NOMO-1 (cell line): Measurements from ENCODE around the gene NFS1.
"Not testable (repeated sequence)": the region's sequence is repeated elsewhere in the genome, so short reads cannot be mapped to it uniquely, and the experiment has no call there.

Experiments used
- DNase-seq, 2 experiments: peaks; one replicate each; lab custom pipeline; 2025; ENCODE audit not compliant: unreplicated experiment in 2 of 2; lab: John Stamatoyannopoulos, UW

The NFS1 gene

DNA sequence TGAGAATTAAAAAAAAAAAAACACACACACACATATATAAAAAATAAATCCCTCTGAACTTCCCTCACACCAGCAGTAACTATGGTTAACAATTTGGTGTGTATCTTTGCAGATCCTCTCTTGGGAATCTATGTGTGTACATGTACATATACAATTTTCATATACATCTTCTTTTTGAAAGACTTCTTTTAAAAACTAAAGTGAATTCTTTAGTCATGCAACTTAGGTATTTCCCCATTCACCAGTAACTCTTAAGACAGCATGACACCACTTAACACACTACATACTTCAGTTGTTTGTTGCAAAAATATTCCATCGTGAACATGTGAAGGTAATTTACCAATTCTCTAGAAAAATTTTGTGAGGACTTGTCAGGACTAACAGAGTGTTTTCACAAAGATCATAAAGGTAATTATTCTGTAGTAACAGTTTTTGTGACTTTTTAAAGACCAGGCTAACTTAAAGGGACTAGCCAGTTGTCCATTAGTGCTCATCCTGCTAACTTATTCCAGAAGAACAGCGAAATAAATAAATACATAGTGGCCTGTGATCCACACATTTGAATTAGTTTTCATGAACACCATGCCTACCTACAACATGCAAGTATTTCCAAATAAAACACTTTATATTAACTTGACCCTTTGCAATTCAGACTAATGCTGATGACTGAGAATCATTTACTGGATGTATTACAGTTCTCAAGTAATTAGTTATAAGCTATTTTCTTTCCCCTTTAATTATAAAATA, 30.9 kb upstream of the NFS1 start:
- DNase-seq: no peak

DNA sequence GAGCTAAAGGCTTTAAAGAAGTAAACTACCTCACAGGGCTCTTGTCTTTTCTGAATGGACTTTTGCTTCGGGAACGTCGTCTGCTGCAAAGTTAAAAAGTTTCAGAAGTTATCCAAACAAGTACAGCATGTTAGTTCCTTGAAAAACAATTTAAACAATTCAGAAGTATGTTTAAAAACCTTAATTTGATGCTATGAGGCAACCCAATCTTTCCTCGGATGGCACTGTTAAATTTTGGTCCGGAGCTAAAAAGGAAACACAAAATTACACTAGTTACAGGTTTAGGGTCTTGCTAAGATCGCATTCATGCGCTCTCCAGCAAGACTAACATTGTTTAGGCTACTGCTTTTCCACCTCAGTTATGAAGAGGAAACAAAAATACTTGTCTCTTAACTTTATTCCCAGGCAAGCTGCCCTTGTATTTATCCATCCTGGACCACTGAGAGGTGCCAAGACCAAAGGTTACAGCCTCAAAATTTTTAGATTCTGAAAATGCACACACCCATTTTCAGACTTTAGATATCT, 30.2 kb upstream of the NFS1 start:
- DNase-seq: no peak

DNA sequence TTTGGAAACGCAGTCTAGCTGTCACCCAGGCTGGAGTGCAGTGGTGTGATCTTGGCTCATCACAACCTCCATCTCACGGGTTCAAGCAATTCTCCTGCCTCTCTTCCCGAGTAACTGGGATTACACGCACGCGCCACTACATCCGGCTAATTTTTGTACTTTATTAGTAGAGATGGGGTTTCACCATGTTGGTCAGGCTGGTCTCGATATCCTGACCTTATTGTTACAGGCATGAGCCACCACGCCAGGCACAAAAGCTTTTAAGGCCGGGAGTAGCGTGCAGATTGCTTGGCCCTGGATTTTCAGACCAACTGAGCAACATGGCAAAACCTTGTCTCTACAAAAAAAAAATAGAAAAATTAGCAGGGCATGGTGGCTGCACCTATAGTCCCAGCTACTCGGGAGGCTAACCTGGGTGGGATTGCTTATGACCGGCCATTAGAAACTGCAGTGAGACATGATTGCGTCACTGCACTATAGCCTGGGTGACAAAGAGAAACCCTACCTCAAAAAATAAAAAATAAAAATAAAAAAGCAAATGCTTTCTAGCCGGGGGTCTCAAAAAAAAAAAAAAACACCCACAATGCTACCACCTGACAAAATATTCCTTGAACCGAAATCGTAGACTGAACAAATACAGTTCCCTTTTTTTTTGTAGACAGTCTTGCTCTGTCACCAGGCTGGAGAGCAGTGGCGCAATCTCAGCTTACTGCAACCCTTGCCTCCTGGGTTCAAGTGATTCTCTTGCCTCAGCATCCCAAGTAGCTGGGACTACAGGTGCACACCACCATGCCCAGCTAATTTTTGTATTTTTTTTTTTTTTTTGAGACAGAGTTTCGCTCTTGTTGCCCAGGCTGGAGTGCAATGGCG, 27.9 kb upstream of the NFS1 start:
- peak; percentile 21 to 43 for DNase-seq

DNA sequence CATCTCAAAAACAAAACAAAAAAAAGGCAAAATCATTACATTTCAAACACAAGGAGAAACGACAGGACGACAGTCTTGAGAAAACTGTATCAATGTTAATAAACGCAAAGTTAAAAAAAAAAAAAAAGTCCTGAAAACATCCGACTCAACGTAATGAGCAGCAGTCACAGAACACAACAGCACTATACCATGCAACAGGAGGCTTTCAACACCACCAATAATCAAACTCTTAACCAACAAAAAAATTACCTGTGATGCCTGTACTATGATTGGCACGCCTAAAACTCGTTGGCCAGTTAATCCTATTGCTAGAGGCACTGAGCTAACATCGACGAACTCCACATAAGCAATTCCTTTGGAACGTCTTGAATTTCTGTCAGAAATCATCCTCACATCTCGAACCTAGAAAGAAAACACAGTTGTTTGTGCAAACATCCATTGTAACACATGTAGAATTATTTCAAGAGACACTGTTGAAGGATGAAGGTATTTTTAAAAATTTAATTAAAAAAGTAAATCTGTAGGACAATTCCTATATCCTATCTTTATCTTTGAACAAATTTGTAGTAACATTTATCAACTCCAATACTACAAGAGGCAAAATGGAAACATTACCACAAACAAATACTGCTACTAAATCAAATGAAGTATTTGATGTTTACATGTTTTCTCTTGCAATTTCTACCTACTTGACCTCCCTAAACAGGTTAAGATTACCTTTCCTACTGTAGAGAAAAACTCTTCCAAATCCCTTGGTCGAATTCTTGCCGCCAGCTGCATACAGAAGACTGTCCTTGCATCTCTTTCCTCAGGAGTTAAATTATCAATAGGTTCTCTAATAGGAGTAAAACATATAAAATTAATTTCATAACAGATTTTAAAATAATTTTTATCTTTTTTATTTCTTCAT, 25.4 kb upstream of the NFS1 start:
- no peak for DNase-seq

DNA sequence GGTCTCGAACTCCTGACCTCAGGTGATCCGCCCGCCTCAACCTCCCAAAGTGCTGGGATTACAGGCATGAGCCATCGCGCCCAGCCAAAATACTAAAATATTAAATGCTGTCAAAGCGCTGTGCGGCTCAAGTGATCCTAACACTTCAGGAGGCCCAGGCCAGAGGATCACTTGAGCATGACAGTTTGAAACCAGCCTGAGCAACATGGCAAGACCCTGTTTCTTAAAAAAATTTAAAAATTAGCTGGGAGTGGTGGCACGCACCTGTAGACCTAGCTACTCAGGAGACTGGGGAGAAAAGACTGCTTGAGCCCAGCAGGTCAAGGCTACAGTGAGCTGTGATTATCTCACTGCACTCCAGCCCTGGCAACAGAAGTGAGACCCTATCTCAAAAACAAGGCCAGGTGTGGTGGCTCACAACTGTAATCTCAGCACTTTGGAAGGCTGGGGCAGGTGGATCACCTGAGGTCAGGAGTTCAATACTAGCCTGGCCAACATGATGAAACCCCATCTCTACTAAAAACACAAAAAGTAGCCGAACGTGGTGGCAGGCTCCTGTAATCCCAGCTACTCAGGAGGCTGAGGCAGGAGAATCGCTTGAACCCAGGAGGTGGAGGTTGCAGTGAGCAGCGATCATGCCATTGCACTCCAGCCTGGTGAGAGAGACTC, 24.6 kb upstream of the NFS1 start:
- DNase-seq: not testable (repeated sequence)

DNA sequence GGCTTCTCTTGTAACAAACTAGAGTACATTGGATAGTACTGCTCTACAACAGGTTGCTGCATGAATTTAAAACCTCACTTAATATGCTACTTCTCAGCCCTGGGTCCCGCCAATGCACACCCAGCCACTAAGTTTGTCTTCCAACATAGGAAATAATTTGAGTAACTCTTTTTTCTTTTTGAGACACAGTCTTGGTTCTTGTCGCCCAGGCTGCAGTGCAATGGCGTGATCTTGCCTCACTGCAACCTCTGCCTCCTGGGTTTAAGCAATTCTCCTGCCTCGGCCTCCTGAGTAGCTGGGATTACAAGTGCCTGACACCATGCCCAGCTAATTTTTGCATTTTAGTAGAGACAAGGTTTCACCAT, 24.1 kb upstream of the NFS1 start:
- DNase-seq: not testable (repeated sequence)

DNA sequence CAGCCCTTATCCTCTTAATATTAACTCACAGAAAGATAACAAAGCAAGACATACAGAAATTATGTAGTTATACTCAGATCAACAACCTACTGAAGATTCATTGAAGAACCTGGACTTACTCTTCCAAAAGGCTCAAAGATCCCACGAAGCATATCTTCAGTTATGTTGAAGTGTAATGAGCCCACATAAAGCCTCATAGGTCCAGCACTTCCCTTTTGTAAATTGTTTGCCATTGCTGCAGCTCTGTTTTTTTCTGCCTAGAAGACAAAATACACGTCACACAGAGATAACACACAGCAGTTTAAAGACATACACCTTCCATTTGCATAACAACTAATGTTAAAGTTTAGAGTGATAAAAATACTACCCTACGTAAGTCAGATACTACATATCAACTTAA, 22.5 kb upstream of the NFS1 start:
- DNase-seq: no peak

DNA sequence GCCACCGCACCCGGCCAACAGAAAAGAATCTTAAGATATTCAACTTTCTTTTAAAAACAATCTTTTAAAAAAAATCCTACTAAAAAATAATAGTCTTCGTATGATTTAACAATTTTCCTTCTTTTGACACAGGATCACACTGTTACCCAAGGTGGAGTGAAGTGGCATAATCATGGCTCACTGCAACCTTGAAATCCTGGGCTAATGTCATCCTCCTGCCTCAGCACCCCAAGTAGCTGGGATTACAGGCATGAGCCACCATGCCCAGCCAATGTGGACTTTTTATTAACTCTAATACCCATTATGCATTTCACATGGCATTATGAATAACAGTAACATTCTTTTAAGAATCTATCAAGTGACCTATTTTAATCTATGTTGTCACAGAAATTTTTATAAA, 22.1 kb upstream of the NFS1 start:
- no peak for DNase-seq

DNA sequence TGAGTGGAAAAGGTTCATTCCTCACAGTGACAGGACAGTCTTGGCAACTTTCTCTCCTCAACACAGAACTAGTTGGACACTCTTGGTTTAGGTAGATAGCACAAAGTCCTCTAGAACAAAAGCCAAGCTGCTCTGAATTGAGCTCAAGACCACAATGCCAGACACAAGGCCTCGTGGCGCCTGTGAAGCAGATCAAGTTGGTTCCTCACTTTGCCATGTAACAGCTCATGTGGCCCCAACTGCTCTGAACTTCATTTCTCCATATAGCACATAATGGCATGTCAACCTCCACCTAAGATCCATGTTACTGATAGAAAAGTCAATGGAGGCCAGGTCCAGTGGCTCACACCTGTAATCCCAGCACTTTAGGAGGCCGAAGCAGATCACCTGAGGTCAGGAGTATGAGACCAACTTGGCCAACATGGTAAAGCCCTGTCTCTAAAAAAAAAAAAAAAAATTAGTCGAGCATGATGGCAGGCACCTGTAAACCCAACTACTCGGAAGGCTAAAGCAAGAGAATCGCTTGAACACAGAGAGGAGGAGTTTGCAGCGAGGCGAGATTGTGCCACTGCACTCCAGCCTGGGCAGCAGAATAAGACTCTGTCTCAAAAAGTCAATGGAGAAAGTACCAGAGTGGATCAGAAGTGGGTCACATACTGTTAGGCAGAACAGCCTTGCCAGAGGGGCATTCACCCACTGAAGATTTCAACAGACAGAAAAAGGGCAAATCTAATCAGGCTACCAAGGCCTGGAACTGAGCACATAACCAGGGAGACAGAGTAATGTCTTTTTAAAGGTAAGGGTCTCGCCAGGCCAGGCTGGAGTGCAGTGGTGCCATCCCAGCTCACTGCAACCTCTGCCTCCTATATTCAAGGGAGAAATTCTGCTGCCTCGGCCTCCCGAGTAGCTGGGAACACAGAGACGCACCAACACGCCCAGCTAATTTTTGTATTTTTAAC, 21.3 kb upstream of the NFS1 start:
- DNase-seq: no peak

DNA sequence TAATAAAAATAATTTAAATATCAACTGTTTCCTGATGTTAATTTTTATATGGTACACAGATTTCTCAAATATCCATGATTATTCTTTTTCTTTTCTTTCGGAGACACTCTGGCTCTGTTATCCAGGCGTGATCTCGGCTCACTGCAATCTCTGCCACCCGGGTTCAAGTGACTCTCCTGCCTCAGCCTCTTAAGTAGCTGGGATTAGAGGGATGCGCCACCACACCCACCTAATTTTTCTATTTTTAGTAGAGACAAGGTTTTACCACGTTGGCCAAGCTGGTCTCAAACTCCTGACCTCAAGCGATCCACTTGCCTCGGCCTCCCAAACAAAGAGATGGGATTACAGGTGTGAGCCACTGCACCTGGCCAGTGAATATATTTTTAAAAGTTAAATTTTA, 20.6 kb upstream of the NFS1 start:
- no peak for DNase-seq

DNA sequence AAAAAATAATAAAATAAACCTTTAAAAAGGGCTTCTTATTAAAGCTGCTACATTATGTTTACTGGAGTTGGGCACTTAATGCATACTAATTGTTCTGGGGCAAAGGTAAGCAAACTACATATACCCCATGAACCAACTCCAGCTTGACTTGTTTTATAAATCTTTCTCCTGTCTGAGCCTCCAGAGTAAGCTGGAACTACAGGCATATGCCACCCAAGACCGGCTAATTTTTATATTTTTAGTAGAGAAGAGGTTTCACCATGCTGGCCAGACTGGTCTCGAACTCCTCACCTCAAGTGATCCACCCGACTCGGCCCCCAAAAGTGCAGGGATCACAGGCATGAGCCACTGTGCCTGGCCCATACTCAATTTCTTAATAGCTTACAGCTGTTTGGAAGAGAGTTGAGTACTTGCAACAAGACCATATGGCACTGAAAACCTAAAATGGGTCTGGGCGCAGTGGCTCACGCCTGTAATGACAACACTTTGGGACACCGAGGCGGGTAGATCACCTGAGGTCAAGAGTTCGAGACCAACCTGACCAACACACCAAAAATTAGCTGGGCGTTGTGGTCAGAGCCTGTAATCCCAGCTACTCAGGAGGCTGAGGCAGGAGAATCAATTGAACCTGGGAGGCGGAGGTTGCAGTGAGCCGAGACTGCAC, 20.0 kb upstream of the NFS1 start:
- no peak for DNase-seq

DNA sequence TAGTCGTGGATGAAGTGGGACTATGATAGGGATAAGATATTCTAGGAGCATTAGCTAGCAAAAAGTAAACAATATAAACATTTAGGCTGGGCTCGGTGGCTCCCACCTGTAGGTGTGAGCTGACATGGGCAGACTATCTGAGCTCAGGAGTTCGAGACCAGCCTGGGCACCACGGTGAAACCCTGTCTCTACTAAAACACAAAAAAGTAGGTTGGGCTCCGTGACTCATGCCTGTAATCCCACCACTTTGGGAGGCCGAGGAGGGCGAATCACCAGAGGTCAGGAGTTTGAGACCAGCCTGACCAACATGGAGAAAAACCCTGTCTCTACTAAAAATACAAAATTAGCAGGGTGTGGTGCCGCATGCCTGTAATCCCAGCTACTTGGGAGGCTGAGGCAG, 19.2 kb upstream of the NFS1 start:
- not testable (repeated sequence) for DNase-seq

DNA sequence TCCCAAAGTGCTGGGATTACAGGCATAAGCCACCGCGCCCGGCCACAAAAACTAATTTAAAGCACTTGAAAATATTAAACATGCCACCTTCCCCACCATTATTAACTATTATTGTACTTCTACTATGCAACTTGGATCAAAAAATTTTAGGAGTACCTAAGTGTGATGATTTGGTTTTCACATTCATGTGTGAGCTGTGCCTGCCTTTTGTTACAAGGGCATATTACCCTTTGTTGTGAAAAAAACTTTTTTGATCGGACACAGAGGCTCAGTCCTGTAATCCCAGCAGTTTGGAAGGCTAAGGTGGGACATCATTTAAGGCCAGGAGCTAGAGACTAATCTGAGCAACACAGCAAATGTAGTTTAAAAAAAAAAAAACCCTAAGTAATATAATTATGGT, 17.2 kb upstream of the NFS1 start:
- no peak for DNase-seq

DNA sequence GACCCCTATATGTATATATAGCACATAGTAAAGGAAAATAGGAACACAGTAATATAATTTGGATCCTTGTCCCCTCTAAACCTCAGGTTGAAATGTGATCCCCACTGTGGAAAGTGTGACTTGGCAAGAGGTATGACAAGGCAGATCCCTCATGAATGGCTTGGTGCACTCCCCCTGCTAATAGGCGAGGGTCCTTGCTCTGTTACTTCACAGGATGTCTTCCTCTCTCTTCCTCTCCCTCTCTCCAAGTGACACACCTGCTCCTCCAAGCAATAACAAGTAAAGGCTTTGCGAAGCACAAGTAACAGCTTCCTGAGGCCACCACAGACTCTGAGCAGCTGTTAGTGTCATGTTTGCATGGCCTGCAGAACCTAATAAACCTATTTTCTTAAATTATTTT, 16.5 kb upstream of the NFS1 start:
- DNase-seq: no peak

DNA sequence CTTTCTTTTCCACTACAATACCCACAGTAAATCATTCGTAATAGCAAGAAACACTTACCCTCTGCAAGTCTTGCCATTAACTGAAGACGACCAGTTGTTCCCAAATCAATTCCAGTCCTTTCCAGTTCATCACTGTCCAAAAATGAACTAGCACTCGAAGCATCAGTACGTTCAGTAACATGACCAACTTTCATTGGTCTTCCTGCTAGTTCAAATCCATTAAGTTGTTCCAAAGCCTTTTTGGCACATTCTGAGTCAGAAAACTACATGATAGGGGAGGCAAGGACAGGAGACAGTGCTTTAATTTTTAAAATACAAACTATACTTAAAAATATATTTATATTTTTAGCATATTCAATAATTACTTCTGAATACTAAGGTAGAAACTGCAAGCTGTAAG, 15.0 kb upstream of the NFS1 start:
- no peak for DNase-seq

DNA sequence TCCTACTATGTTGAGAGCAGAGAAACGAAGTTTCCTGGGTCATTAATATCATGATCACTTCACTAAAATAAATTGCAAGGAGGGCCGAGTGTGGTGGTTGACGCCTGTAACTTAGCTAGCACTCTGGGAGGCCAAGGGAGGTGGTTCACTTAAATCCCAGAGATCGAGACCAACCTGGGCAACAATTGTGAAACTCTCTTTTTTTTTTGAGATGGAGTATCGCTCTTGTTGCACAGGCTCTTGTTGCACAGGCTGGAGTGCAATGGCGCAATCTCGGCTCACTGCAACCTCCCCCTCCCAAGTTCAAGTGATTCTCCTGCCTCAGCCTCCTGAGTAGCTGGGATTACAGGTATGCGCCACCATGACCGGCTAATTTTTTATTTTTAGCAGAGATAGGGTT, 14.0 kb upstream of the NFS1 start:
- DNase-seq: not testable (repeated sequence)

DNA sequence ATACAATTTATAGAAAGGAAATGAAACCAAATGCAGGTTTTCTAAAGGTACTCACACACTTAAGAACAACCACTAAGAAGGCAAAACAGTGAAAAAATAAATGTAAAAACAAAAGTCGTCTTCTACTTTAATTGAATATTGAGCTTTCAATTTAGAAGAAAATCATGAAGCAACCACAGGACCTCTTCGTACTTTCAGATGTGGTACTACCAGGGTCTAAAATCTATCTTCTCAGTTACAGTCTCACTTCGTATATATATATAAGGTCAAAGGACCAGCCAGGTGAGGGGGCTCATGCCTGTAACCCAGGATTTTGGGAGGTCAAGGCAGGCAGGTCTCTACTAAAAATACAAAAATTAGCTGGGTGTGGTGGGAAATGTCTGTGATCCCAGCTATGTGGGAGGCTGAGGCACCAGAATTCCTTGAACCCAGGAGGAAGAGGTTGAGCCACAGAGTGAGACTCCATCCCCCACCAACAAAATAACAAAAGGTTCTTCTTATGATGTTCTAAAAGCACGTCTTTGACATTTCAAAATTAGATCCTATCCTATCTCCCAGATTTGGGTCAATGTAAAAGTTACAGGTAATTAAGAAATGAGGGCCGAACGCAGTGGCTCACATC, 12.5 kb upstream of the NFS1 start:
- no peak for DNase-seq

DNA sequence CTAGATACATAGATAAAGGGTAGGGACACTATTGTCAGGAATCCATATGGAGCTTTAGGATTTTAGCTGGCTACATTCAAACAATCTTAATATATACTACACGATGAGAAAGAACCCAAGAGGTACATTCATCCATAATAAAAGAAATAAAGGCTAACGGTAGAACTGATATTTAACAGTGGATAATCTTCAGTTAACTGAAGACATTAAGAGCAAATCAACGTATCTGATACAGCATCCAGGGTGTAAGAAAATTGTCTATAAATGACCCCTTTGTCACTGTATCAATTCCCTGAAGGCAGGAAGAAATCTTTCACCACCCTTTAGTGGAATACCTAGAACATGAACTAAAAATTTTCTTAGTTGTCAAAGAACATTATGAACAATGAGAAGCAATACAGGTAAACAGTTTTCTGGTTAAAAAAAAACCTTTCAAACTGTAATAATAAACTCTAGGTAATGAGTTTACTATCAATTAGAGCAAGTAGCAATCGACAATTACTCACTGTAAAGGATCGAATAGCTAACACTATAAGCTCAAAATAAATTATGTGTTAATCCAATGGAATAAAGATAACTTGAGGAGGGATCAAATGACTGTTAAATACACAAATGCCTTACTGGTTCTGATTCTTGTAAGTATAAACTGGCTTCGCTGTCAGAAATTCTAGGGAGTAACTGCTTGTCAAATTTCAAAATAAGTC, 11.9 kb upstream of the NFS1 start:
- DNase-seq: no peak
